GM18507 (cell line): ENCODE results near the gene ERN2.
"Not testable (repeated sequence)": the region's sequence is repeated elsewhere in the genome, so short reads cannot be mapped to it uniquely, and the experiment has no call there.

Experiments used
- DNase-seq: peaks from one replicate; pipeline ENCODE4 v3.0.0; 2011; ENCODE audit warnings: low read depth; ENCODE audit not compliant: insufficient read length; ENCODE audit errors: extremely low spot score
- FAIRE-seq: peaks from 2 replicates; lab custom pipeline; 2011; peaks lifted over from hg19 to GRCh38; lab: Jason Lieb, UNC

ERN2 gene

DNA sequence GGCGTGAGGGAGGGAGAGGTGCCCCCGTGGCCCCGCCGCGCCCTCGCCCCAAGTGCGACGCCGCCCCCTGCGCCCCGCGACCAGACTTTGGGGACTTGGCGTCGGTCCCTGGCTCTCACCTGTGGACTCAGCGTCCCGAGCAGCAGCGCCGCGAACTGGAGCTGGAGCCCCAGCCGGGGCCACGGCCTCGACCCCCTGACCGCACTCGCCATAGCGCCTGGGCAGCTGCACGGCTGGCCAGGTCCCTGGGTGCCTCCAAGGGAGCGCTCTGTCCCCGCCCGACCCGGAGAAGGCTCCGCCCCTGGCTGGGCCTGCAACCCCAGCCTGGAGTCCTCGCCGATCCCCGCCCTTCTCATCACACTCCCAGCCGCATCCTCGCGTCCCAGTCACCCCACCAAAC is at the start of gene ERN2:
ERN2 (minus strand) TSS at position 247 of the 400 bp plus-strand sequence; CDS start at position 212, 35 bp downstream.
- no peak for DNase-seq
- FAIRE-seq = no peak

DNA sequence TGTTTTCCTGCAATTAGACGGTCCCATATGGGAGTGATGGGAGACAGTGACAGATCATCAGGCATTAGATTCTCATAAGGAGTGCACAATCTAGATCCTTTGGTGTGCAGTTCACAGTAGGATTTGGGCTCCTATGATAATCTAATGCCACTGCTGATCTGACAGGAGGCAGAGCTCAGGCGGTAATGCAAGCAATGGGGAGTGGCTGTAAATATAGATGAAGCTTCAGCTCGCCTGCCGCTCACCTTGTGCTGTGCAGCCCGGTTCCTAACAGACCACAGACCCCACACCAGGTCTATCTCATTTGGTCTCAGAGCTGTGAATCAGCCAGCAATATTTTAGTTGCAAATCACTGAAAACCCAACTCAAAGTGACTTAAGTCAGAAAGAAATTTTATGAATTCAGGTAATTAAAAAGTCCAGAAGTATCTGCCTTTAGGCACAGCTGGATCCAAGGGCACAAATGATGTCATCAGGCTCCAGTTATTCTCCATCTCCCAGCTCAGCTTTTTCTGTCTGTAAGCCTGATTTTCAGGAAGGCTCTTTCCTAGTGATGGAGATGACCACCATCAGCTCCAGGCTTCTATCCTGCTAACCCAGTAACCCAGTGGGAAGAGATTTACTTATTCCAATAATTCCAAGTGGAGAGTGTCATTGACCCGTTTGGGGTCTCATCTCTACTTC is 45.1 kb upstream of the ERN2 start:
- FAIRE-seq (no peak), DNase-seq (no peak)

DNA sequence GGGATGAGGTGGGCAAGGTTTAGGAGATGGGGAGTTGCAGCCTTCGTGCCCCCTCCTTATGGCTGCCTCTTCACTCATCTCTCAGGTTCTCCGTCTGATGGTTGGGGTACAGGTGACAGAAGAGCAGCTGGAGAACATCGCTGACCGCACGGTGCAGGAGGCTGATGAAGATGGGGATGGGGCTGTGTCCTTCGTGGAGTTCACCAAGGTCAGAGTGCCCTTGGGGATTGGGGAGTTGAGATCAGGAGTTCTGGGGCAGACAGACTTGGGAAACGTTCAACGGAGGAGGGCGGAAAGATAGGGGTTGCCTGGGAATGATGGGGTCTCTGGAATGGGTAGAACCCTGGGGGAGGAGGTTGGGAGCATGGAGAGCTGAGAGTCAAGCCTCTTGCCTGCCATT is 44.1 kb upstream of the ERN2 start:
- FAIRE-seq = no peak
- DNase-seq = no peak

DNA sequence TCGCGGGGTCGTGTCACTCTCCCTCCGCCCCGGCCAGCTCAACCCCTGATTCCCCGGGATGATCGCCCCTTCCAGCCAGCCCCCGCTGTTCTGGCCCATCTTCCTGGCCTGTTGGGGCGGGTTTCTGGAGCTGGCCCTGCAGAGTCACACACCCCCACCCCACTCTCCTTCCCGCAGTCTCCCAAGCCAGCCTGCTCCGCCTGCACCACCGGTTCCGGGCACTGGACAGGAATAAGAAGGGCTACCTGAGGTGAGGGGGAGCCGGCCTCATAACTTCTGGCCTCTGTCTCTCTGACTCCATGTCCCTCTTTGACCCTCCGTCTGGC is 42.4 kb upstream of the ERN2 start:
- FAIRE-seq (no peak), DNase-seq (no peak)

DNA sequence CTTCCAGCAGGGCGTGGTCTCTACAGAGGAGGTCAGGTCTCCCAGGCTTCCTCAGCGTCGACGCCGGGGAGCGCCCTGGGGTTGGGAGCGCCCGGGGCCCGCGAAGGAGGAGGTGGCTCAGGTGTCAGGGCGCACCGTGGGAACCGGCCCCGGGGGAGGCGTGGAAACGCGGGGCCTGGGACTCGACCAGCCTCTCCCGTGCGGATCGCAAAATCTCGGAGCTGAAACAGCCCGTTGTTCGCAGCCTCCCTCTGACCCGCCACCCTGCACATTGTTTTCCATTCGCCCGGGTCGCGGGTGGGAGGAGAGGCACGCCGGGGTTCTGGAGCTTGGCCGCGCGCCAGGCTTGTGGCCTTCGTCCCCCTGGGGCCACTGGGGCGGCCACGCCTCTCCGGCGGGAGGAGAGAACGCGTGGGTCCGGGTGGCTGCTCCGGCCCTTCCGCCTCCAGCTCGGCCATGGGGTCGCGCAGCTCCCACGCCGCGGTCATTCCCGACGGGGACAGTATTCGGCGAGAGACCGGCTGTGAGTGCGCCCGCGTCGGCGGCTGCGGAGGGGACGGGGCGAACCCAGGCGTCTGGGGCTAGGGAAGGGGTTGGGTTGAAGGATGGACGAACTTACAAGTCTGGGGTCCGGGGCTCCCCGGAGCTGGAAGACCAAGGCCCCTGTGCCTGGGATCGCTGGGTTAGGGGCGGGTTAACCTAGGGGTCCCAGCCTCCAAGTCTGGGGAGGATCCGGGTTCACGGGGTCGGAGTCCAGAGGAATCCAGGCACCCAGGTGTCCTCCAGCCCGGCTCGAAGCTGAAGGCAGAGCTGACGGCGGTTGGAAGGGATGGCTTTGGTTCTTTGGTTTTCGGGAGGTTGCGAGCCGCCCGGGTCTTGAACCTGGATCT is 41.8 kb upstream of the ERN2 start, which contains the start of gene CHP2:
CHP2 (plus strand) TSS at position 433 of the 890 bp plus-strand sequence; CDS start at position 457, 24 bp downstream.
- DNase-seq (no peak), FAIRE-seq (no peak)

DNA sequence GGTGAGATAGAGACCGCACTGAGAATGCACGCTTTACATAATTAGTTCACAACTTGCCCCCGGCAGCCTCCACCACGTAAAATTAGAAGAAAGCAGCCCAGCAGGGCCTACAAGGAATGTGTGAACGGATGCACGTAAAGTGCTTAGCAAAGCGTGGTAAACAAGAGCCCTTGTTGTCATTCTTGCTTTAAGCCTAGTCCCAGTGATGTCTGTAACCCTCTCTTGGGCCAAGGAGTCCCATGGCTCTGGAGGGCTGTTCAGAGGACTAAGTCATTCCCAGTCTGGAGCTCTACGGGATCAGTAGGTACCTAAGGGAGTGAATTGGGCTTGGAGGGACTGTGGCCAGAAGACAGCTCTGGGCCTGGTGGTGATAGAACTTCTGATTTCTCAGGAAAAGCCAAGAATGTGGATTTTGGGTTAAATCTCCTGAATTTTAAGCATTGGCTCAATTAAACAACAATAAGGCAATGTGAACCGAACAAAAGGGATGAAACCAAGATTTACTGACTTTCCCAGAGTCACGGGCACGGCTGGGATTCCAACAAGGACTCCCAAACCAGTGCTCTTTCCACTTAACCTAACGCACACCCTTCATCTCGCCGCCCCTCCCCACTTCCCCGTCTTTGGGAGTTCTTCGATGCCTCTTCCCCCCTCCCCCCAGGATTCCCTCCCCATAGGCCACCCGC is 41.0 kb upstream of the ERN2 start:
- FAIRE-seq (no peak), DNase-seq (no peak)

DNA sequence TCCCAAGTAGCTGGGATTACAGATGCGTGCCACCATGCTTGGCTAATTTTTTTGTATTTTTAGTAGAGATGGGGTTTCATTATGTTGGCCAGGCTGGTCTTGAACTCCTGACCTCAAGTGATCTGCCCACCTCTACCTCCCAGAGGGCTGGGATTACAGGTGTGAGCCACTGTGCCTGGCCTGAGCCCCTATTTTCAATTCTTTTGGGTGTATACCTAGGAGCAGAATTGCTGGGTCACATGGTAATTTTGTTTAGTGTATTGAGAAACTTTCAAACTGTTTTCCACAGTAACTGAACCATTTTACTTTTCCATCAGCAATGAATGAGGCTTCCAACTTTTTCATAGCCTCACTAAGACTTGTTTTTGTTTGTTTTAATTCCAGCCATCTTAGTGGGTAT is 38.0 kb upstream of the ERN2 start:
- FAIRE-seq, DNase-seq: not testable (repeated sequence)

DNA sequence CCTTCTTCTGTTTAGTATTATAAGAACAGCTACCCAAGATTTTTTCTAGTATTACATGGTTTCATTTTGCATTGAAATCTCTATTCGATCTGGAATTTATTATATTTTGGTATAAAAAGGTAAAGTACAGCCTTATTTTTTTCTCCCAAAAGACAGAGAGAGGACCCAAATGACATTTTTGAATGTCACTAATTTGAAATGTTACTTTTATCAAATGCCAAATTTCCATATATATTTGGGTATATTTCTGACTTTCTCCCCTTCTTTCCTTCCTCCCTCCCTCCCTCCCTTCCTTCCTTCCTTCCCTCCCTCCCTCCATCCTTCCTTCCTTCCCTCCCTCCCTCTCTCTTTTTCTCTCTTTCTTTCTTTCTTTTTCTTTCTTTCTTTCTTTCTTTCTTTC is 35.6 kb upstream of the ERN2 start:
- DNase-seq (no peak), FAIRE-seq (no peak)

DNA sequence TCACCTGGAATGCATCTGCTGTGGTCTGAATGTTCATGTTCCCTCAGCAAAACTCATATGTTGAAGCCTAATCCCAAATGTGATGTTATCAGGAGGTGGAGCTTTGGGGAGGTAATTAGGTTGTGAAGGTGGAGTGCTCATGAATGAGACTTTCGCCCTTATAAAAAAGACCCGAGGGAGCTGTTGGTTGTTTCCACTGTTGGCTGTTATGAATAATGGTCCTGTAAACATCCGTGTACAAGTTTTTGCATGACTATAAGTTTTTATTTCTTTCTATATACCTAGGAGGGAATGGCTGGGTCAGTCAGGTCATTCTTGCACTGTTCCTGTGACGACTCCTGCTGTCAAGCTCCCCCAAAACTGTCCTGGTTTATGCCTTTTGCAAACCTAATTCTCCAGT is 32.2 kb upstream of the ERN2 start:
- DNase-seq = no peak
- no peak for FAIRE-seq

DNA sequence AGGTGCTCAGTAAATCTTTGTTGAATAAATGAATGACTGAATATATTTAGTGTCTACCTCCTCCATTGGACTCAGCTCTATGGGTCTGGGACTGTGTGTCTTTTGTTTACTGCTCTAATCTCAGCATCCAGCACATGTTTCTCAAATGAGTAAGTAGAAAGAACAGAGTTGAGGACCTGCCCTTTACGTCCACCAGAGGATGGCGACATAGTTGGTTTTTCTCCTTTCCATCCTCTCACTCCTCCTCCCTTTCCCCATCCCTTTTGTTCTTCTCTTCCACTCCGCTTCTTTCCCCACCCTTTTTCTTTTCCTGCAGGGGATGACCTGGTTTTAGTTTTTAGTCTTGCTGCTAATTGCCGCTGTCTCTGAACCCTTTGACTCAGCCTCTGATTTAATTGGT is 29.7 kb upstream of the ERN2 start:
- FAIRE-seq = no peak

DNA sequence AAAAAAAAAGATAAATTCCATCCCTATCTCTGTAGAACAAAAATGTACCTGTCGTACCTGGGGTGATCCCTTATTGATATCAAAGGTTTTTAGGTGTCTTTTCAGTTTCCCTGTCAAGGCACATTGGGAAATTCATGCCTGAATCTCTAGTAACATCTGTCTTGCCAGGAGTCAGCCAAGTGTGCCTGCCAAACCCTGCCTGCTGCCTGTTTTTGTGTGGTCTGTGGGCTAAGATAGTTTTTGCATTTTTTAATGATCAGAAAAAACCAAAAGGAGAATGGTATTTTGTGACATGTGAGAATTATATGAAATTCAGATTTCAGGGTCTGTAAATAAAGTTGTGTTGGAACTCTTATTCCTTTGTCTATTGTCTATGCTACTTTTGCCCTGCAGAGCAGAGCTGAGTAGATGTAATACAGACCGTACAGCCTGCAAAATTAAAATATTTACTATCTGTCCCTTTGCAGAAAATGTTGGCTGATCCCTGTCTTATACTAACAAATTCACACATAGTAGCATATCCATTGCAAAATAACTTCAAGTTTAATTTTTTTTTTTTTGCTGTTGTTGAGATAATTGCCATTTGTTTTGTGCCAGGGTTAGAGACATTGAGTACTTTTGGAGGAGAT is 28.8 kb upstream of the ERN2 start:
- DNase-seq (no peak), FAIRE-seq (no peak)

More for the DNA sequence above, 29.7 kb upstream of the ERN2 start:
- DNase-seq = no peak

DNA sequence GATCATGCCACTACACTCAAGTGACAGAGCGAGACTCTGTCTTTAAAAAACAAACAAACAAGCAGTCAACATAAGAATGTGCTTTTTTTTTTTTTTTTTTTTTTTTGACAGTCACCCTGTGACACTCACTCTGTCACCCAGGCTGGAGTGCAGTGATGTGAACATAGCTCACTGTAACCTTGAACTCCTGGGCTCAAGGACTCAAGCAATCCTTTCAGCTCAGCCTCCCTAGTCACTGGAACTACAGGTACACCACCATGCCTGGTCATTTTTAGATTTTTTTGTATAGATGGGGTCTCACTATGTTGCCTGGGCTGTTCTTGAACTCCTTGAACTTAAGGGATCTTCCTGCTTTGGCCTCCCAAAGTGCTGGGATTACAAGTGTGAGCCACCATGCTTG is 26.5 kb upstream of the ERN2 start:
- FAIRE-seq (no peak), DNase-seq (no peak)

DNA sequence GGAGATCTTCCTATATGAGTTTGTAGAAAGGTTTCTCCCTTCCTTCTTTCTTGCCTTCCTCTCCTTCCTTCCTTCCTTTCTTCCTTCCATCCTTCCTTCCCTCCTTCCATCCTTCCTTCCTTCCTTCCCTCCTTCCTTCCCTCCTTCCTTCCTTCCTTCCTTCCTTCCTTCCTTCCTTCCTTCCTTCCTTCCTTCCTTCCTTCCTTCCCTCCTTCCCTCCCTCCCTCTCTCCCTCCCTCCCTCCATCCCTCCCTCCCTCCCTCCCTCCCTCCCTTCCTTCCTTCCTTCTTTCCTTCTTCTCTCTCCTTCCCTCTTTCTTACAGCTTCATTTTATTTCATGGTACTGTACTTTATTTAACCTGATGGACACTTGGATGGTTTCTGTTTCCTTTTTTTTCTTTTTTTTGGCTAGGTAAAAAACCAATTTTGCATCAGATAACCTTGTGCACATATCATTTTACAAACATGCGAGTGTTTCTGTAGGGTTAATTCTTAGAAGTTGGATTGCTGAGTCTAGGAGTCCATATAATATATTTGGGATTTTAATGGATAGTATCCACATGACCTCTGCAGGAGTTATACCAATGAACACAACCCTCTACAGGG is 24.5 kb upstream of the ERN2 start:
- not testable (repeated sequence) for FAIRE-seq, DNase-seq

DNA sequence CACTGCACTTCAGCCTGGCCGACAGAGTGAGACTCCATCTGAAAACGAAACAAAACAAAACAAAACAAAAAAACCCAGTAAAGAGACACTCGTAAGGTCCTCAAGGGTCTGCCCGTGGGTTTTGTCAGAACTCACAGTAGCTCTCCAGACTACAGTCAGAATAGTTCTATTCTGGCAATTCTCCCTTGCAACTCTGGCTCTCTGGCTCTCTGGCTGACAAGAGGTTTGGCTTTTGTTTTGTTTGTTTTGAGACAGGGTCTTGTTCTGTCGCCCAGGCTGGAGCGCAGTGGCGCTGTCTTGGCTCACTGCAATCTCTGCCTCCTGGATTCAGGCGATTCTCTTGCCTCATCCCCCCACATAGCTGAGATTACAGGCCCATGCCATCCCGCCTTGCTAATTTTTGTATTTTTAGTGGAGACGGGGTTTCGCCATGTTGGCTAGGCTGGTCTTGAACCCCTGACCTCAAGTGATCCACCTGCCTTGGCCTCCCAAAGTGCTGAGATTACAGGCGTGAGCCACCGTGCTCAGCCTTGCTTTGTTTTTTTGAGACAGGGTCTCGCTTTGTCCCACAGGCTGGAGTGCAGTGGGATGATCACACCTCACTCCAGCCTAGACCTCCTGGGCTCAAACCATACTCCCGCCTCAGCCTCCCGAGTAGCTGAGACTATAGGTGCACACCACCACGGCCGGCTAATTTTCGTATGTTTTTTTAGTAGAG is 21.3 kb upstream of the ERN2 start:
- DNase-seq = no peak
- FAIRE-seq = no peak

DNA sequence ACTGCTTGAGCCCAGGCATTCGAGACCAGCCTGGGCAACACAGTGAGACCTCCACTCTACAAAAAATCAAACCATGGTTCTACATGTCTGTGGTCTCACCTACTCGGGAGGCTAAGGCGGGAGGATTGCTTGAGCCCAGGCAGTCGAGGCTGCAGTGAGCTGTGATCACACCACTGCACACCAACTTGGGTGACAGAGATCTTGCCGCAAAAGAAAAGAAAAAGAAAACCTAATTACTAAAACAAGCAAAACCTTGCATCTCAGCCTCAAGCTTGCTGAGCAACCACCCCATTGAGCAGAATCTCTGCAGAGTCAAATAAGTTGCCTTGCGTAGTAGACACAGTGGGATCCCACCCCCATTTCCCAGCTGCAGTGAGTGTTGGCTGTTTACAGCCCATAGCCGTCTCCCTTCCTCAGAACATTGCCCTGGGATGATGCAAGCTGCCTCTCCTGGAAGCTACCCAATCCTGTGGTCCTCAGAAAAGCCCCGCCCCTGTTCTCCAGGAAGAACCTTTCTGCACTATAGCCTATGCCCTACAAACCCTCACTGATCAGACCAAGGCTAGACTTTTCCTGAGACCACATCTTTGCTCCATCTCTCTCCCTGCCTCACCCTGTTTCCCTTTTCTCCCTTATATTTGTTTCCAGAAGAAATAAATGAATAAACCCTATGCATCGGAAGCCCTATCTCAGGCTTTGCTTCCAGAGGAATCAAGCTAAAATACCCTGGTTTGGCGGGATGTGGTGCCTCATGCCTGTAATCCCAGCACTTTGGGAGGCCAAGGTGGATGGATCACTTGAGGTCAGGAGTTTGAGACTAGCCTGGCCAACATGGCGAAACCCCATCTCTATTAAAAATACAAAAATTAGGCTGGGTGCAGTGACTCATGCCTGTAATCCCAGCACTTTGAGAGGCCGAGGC is 16.7 kb upstream of the ERN2 start:
- no peak for FAIRE-seq

DNA sequence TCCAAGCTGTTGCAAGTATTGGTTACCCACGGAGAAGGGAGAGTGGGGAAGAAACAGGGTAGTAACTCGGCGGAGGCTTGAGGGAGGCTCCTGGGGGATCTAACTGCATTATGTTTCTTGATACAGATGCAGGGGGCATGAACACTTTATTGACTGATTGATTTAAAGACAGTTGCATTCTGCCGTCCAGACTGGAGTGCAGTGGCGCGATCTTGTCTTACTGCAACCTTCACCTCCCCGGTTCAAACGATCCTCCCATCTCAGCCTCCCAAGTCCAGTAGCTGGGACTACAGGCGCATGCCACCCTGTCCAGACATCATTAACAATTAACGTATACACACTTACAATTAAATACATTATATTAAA is 15.1 kb upstream of the ERN2 start:
- no peak for FAIRE-seq

More for the DNA sequence above, 16.7 kb upstream of the ERN2 start:
- no peak for DNase-seq

DNA sequence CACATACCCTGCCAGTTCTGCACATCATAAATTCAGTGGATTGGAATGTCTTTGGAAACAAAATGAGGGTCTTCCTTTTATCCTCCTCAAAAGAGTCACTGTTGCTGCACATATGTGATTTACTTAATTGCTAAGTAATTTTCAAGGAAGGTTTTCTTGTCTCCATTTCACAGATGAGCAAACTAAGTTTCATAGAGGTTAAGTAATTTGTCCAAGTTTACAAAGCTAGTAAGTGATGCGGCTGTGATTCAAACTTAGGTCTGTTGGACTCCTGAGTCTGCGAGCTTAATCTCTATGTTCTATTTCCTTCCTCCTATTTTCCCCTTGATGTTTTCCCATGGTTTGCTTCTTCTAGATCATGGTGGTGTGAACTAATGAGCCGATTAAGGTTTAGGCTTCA is 13.7 kb upstream of the ERN2 start:
- FAIRE-seq (no peak), DNase-seq (no peak)

More for the DNA sequence above, 15.1 kb upstream of the ERN2 start:
- no peak for DNase-seq

DNA sequence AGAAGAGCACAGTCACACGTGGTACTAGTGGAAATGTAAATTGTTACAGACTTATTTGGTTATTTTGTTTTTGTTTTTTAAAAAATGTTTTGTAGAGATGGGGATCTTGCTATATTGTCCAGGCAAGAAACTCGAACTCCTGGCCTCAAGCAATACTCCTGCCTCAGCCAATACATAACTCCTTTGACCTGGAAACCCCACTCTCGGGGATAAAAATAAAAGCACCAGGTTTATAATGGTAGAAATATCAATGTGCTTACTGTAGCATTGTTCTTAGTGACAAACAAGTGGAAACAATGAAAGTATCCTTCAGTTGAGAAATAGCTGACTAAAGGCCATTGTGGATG is 11.7 kb upstream of the ERN2 start:
- no peak for FAIRE-seq

More for the DNA sequence above, 11.7 kb upstream of the ERN2 start:
- DNase-seq = no peak
